Type B pancreatic cell (in vitro differentiated cells): Measurements from ENCODE around the gene MCM5. TPM values are rescaled to one million over a fixed set of nuclear protein-coding genes. Genes with fewer than 3 reads are reported as not detected.
"Not testable (repeated sequence)": the region's sequence is repeated elsewhere in the genome, so short reads cannot be mapped to it uniquely, and the experiment has no call there.

ENCODE experiments used
- DNase-seq: peaks from one replicate; pipeline ENCODE4 v3.0.0; 2021; ENCODE audit warnings: mixed read lengths; ENCODE audit not compliant: unreplicated experiment; ENCODE audit errors: extremely low spot score
- H3K27ac Mint-ChIP-seq: 2 replicates; pipeline ENCODE4 v1.8.0; 2021; ENCODE audit warnings: mild to moderate bottlenecking, mixed read lengths
- H3K27me3 Mint-ChIP-seq: 2 replicates; pipeline ENCODE4 v1.8.0; 2021; ENCODE audit warnings: mixed read lengths
- H3K36me3 Mint-ChIP-seq: 2 replicates; pipeline ENCODE4 v1.8.0; 2021; ENCODE audit warnings: mixed read lengths
- H3K4me1 Mint-ChIP-seq: one replicate; pipeline ENCODE4 v1.8.0; 2021; ENCODE audit warnings: mixed read lengths; ENCODE audit not compliant: unreplicated experiment
- H3K4me3 Mint-ChIP-seq: 2 replicates; pipeline ENCODE4 v1.8.0; 2021; ENCODE audit warnings: mild to moderate bottlenecking, mixed read lengths
- H3K9me3 Mint-ChIP-seq: 2 replicates; pipeline ENCODE4 v1.8.0; 2021; ENCODE audit warnings: mixed read lengths
- total RNA-seq: library from RNA; stranded (reverse); gene quantifications from 2 replicates; pipeline ENCODE4 v1.2.1, GENCODE V29; 2021; ENCODE audit warnings: low replicate concordance
- TF ChIP-seq, protein P1 (sequence below): fragments of 200-600 bp; sonication (generic); conservative IDR thresholded peaks from 2 replicates; pipeline ENCODE4 v1.5.0; 2021; ENCODE audit warnings: antibody characterized with exemption, mild to moderate bottlenecking

The MCM5 gene
- total RNA-seq, 1 donor from 2014 or later = 98.0 TPM

DNA sequence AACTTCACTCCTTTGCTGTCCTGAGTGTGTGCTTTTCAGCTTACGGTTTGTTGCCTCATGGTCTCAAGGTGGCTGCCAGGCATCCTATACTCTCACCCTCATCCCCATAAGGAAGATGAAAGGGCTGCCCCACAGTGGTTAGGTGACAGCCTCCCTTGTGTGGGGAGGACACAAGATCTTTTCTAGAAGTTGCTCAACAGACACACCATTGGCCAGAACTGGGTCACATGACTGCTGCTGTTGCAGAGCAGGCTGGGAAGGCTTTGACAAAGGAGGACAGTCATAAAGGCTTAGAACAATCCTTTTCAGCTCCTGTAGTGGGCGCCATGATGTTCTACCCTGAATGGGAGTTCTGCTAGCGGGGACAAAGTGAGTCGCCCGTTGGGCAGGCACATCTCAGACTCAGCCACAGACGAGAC lies 71.0 kb downstream of the MCM5 start:
- TF ChIP-seq, protein P1, sequence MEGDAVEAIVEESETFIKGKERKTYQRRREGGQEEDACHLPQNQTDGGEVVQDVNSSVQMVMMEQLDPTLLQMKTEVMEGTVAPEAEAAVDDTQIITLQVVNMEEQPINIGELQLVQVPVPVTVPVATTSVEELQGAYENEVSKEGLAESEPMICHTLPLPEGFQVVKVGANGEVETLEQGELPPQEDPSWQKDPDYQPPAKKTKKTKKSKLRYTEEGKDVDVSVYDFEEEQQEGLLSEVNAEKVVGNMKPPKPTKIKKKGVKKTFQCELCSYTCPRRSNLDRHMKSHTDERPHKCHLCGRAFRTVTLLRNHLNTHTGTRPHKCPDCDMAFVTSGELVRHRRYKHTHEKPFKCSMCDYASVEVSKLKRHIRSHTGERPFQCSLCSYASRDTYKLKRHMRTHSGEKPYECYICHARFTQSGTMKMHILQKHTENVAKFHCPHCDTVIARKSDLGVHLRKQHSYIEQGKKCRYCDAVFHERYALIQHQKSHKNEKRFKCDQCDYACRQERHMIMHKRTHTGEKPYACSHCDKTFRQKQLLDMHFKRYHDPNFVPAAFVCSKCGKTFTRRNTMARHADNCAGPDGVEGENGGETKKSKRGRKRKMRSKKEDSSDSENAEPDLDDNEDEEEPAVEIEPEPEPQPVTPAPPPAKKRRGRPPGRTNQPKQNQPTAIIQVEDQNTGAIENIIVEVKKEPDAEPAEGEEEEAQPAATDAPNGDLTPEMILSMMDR = no peak
- H3K27me3 Mint-ChIP-seq = no peaks in the 10 kb centered on the region
- no peak overlapping the region for H3K27ac Mint-ChIP-seq
- no peak for DNase-seq
- no peak overlapping the region for H3K4me3 Mint-ChIP-seq
- H3K36me3 Mint-ChIP-seq = peaks cover 3% of the 10 kb centered on the region
- peaks cover 4% of the 10 kb centered on the region for H3K9me3 Mint-ChIP-seq
- H3K4me1 Mint-ChIP-seq = peaks cover 12% of the 10 kb centered on the region

DNA sequence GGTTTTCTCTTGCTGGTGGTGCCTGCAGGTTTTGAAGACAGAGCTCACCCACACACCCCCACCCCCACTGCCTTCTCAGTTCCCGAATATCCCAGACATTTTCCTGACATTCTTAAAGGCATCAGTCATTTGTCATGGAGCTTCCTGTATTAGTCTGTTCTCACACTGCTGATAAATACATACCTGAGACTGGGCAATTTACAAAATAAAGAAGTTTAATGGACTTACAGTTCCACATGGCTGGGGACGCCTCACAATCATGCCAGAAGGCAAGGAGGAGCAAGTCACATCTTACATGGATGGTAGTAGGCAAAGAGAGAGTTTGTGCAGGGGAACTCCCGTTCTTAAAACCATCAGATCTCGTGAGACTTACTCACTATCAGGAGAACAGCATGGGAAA lies 71.6 kb downstream of the MCM5 start:
- DNase-seq = not testable (repeated sequence)
- peaks cover 17% of the 10 kb centered on the region for H3K4me1 Mint-ChIP-seq

DNA sequence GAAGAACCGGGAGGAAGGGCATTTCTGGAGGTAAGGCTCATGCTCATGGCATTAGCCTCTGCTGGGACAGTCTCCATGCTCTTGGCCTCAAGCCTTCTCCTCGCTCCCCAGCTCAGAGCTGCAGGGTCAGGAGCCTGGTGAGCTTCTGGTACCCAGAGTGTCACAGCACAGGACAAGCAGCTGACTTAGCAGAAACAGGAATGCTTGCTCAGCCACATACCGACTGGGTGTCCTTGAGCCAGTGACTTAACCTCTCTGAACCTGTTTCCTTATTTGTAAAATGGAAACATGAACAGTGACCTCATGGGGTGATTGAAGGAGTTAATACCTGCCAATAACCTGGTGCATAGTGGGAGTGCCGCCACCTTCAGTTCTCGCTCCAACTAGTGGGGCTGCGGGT lies 72.5 kb downstream of the MCM5 start:
- Mint-ChIP-seq H3K9me3 (peaks cover 4% of the 10 kb centered on the region), H3K27ac (no peak overlapping the region), H3K4me3 (no peak overlapping the region), H3K27me3 (no peaks in the 10 kb centered on the region), H3K4me1 (peaks cover 15% of the 10 kb centered on the region), H3K36me3 (peaks cover 3% of the 10 kb centered on the region)
- TF ChIP-seq, protein P1 = no peak
- DNase-seq = no peak

More for the DNA sequence above, 71.6 kb downstream of the MCM5 start:
- not testable (repeated sequence) for H3K27me3 Mint-ChIP-seq, H3K36me3 Mint-ChIP-seq, H3K4me3 Mint-ChIP-seq, H3K27ac Mint-ChIP-seq, H3K9me3 Mint-ChIP-seq

DNA sequence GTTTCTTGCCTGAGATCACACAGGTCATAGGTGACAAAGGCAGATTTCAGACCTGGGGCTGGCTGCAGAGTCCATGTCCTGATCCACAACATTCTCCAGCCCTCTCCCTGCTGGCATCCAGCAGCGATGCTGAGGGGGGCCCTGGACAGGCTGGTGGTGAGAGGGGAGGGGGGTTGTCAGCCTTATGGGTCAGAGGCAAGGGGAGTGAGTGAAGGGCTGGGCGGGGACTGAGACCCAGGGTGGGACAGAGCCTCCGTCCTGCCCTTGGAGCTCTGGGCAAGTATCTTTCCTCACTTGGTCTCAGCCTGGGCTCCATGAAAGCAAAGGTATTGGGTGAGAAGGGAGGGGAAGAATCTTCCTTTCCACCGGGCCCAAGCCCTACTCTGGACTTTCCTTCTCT lies 74.0 kb downstream of the MCM5 start:
- Mint-ChIP-seq H3K4me1 (peaks cover 22% of the 10 kb centered on the region), H3K27ac (no peak overlapping the region), H3K27me3 (no peaks in the 10 kb centered on the region), H3K9me3 (peaks cover 4% of the 10 kb centered on the region), H3K36me3 (peaks cover 3% of the 10 kb centered on the region), H3K4me3 (no peak overlapping the region)
- TF ChIP-seq, protein P1 = no peak
- DNase-seq = no peak

Other genes starting within 250 kb of the MCM5 start
- 18.4 and 32.7 TPM in 2 replicates for gene HMGXB4, start 142.6 kb upstream of the MCM5 start, total RNA-seq
- 27.0 and 37.6 TPM in 2 replicates for gene TOM1, start 100.2 kb upstream of the MCM5 start, total RNA-seq
- 4.1 and 7.7 TPM in 2 replicates for gene HMOX1, start 19.0 kb upstream of the MCM5 start, total RNA-seq
- 0.21 and 0.24 TPM in 2 replicates for gene RASD2, start 140.7 kb downstream of the MCM5 start, total RNA-seq
- 0.36 and 0.48 TPM in 2 replicates for gene MB, start 217.2 kb downstream of the MCM5 start, total RNA-seq
- 9.0 and 13.4 TPM in 2 replicates for gene APOL6, start 248.3 kb downstream of the MCM5 start, total RNA-seq